Panc1 (cell line): ENCODE data around the gene THAP10. TPM values are rescaled to one million over a fixed set of nuclear protein-coding genes. Genes with fewer than 3 reads are reported as not detected.

Experiments
- ATAC-seq: fragments of 200-7000 bp; cut with Tn5 transposase; 2 replicates; pipeline ENCODE4 v1.9.1; 2020; ENCODE audit warnings: mild to moderate bottlenecking, moderate library complexity
- BruUV-seq: library from RNA; stranded (reverse); fragments of 400-500 nt; replicated peaks from 2 replicates; lab custom pipeline; 2021; lab: Mats Ljungman, UMichigan
- CTCF ChIA-PET: fragments of 300-600 bp; sonication (Branson Sonifier 250); formaldehyde crosslinking; loops from one replicate; lab custom pipeline; 2022; ENCODE audit warnings: antibody characterized with exemption; lab: Charles Lee
- POLR2A ChIA-PET: fragments of 300-600 bp; sonication (Branson Sonifier 250); formaldehyde crosslinking; loops from one replicate; lab custom pipeline; 2022; ENCODE audit warnings: antibody characterized with exemption; lab: Charles Lee
- DNase-seq: peaks from one replicate; pipeline ENCODE4 v3.0.0-alpha.2; 2010; ENCODE audit warnings: low read depth, low spot score
- H3K27ac ChIP-seq: 2 replicates; pipeline ENCODE4 v1.5.1; 2011; ENCODE audit warnings: mild to moderate bottlenecking, low read length, inconsistent platforms
- H3K27me3 ChIP-seq: fragments of 200-500 bp; sonication (Bioruptor generic); 2 replicates; pipeline ENCODE4 v1.6.0; 2014; ENCODE audit warnings: low read length, inconsistent platforms; ENCODE audit not compliant: control insufficient read depth, insufficient read depth
- H3K36me3 ChIP-seq: fragments of 200-500 bp; sonication (Bioruptor generic); 2 replicates; pipeline ENCODE4 v1.5.1; 2014; ENCODE audit warnings: inconsistent platforms, mild to moderate bottlenecking, low read length, moderate library complexity; ENCODE audit not compliant: control insufficient read depth, insufficient read depth
- H3K4me1 ChIP-seq: 2 replicates; pipeline ENCODE4 v1.5.1; 2011; ENCODE audit warnings: inconsistent platforms, mild to moderate bottlenecking, low read length, moderate library complexity; ENCODE audit not compliant: control insufficient read depth, insufficient read depth
- H3K4me3 ChIP-seq, 2 experiments: 2 replicates each; pipeline ENCODE4 v1.5.1; 2011 to 2012; ENCODE audit warnings: low read depth in 2 of 2, low read length in 2 of 2, mild to moderate bottlenecking in 2 of 2, inconsistent platforms in 1 of 2, moderate library complexity in 1 of 2
- H3K9me3 ChIP-seq: fragments of 200-500 bp; sonication (Bioruptor generic); 2 replicates; pipeline ENCODE4 v1.5.1; 2014; ENCODE audit warnings: low read depth, mild to moderate bottlenecking, inconsistent platforms, low read length, moderate library complexity; ENCODE audit not compliant: control insufficient read depth, insufficient read depth
- POLR2AphosphoS5 ChIP-seq: IDR thresholded peaks from 2 replicates; pipeline ENCODE4 v1.6.1; 2012; ENCODE audit warnings: mild to moderate bottlenecking, low read depth, low read length, moderate library complexity
- SIN3A ChIP-seq: IDR thresholded peaks from 2 replicates; pipeline ENCODE4 v1.6.1; 2012; ENCODE audit warnings: low read depth, mild to moderate bottlenecking, low read length, moderate library complexity, borderline replicate concordance; ENCODE audit not compliant: insufficient read depth
- TCF7L2 ChIP-seq: IDR thresholded peaks from 2 replicates; pipeline ENCODE4 v1.6.1; 2011; ENCODE audit warnings: mild to moderate bottlenecking, low read depth, low read length, inconsistent platforms
- in situ Hi-C: cut with HindIII; loops from 2 replicates; pipeline ENCODE4 v1.10.0; 2016; ENCODE audit warnings: low sequenced_read_pairs, low pct_unique_long_range_greater_than_20kb
- intact Hi-C: fragments of 100-400 bp; cut with micrococcal nuclease; formaldehyde crosslinking; loops from one replicate; pipeline ENCODE4 v1.10.0; 2022; ENCODE audit not compliant: unreplicated experiment
- total RNA-seq: library from RNA; stranded (reverse); gene quantifications from one replicate; pipeline ENCODE4 v1.2.1, GENCODE V29; 2021; ENCODE audit not compliant: unreplicated experiment
- TF ChIP-seq, protein P1 (sequence below), 2 experiments: IDR thresholded peaks; 2 replicates each; pipeline ENCODE4 v1.6.1; 2011 to 2012; ENCODE audit warnings: low read depth in 2 of 2, control low read depth in 1 of 2, low read length in 1 of 2, mild to moderate bottlenecking in 1 of 2, moderate library complexity in 1 of 2; ENCODE audit not compliant: insufficient read depth in 1 of 2
- TF ChIP-seq, protein P2 (sequence below): fragments of 450-650 bp; IDR thresholded peaks from 2 replicates; pipeline ENCODE4 v1.5.1; 2017; ENCODE audit warnings: mild to moderate bottlenecking

THAP10 gene
- total RNA-seq, 1 experiment from 2014 or later: 6.7 TPM

DNA sequence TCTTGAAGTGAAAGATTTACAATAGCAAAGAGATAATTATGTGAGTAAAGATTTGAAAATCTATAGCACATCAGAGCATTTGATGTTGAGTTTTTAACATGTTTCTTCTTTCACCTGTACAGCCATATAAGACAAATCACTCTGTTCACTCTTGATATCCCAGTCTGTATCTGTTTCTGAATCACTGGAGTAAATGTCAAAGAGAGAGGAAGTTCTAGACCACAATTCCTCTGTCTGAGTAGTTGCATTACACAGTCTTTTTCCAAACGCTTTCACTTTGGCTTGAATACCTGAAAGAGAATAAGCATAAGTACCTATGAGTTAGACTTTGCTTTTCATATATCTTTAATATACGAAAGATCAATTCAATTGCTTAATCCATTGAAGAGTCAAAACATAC is 9.9 kb downstream of the THAP10 start:
- H3K4me1 ChIP-seq: no peaks in the 10 kb centered on the region; the same call in 1 of the 2 replicates
- BruUV-seq: no TSS peak
- intact Hi-C loops: no loop called here
- no peaks in the 10 kb centered on the region for H3K9me3 ChIP-seq
- H3K27ac ChIP-seq: no peak overlapping the region
- POLR2A ChIA-PET: interaction anchor here (0.8 kb wide), 1 partner anchor 26 kb away, joined by 4 read pairs; no protein-coding TSS in a partner anchor
- H3K36me3 ChIP-seq: no peaks in the 10 kb centered on the region
- no peak for DNase-seq
- no peaks in the 10 kb centered on the region for H3K27me3 ChIP-seq
- no peak overlapping the region for H3K4me3 ChIP-seq
- no peak for TF ChIP-seq TCF7L2
- in situ Hi-C loops: no loop called here
- CTCF ChIA-PET: no interaction called here
- ATAC-seq: no peak

- Histone ChIP-seq H3K27ac (no peak overlapping the region), H3K9me3 (no peaks in the 10 kb centered on the region), H3K27me3 (no peaks in the 10 kb centered on the region), H3K4me3 (no peak overlapping the region), H3K36me3 (no peaks in the 10 kb centered on the region), H3K4me1 (peaks cover 5% of the 10 kb centered on the region; the same call in 1 of the 2 replicates)
- ChIA-PET CTCF (no interaction called here), POLR2A (interaction anchor here (0.6 kb wide), 1 partner anchor 11 kb away, joined by 3 read pairs; no protein-coding TSS in a partner anchor)
- in situ Hi-C loops (no loop called here), intact Hi-C loops (no loop called here)
- TF ChIP-seq POLR2AphosphoS5 (no peak), SIN3A (no peak), TCF7L2 (no peak)
- TF ChIP-seq, protein P1, sequence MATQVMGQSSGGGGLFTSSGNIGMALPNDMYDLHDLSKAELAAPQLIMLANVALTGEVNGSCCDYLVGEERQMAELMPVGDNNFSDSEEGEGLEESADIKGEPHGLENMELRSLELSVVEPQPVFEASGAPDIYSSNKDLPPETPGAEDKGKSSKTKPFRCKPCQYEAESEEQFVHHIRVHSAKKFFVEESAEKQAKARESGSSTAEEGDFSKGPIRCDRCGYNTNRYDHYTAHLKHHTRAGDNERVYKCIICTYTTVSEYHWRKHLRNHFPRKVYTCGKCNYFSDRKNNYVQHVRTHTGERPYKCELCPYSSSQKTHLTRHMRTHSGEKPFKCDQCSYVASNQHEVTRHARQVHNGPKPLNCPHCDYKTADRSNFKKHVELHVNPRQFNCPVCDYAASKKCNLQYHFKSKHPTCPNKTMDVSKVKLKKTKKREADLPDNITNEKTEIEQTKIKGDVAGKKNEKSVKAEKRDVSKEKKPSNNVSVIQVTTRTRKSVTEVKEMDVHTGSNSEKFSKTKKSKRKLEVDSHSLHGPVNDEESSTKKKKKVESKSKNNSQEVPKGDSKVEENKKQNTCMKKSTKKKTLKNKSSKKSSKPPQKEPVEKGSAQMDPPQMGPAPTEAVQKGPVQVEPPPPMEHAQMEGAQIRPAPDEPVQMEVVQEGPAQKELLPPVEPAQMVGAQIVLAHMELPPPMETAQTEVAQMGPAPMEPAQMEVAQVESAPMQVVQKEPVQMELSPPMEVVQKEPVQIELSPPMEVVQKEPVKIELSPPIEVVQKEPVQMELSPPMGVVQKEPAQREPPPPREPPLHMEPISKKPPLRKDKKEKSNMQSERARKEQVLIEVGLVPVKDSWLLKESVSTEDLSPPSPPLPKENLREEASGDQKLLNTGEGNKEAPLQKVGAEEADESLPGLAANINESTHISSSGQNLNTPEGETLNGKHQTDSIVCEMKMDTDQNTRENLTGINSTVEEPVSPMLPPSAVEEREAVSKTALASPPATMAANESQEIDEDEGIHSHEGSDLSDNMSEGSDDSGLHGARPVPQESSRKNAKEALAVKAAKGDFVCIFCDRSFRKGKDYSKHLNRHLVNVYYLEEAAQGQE (IDR thresholded peaks at IDR 0.05; ENCODE audit: insufficient read depth in 1 of 2, low read depth in 2 of 2, low read length in 1 of 2): no peak
- TF ChIP-seq, protein P2, sequence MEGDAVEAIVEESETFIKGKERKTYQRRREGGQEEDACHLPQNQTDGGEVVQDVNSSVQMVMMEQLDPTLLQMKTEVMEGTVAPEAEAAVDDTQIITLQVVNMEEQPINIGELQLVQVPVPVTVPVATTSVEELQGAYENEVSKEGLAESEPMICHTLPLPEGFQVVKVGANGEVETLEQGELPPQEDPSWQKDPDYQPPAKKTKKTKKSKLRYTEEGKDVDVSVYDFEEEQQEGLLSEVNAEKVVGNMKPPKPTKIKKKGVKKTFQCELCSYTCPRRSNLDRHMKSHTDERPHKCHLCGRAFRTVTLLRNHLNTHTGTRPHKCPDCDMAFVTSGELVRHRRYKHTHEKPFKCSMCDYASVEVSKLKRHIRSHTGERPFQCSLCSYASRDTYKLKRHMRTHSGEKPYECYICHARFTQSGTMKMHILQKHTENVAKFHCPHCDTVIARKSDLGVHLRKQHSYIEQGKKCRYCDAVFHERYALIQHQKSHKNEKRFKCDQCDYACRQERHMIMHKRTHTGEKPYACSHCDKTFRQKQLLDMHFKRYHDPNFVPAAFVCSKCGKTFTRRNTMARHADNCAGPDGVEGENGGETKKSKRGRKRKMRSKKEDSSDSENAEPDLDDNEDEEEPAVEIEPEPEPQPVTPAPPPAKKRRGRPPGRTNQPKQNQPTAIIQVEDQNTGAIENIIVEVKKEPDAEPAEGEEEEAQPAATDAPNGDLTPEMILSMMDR: no peak
- BruUV-seq: no TSS peak
- DNase-seq (no peak), ATAC-seq (no peak)
These were observed 11.5 kb downstream of the THAP10 start for GRCh38 chr15:70880781-70881180.

DNA sequence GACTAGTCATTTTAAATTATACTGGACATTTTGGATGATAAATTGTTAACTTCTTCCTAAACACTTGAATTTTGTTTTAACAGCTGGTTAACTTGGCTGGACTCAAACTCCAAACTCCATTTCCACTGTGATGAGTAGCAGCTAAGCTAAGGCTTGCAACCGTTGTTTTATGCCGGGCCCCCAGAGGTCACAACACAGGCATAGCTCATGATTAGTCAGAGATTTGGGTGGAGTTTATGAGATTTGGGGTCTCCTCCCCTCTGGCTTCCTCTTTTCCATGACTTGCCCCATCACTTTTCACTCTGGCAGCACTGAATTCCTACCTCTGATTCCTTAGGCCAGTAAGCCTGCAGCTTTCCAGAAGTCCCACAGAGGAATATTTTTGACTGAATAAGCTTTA is 12.8 kb downstream of the THAP10 start:
- CTCF ChIA-PET: no interaction called here

More for the DNA sequence above, 12.8 kb downstream of the THAP10 start:
- TF ChIP-seq TCF7L2: no peak
- TF ChIP-seq, protein P1 (IDR thresholded peaks at IDR 0.05; ENCODE audit: insufficient read depth in 1 of 2, low read depth in 2 of 2, low read length in 1 of 2): no peak
- TF ChIP-seq, protein P2: no peak
- TF ChIP-seq POLR2AphosphoS5: no peak
- TF ChIP-seq SIN3A: no peak
- no peak for ATAC-seq
- intact Hi-C loops (no loop called here), in situ Hi-C loops (no loop called here)
- Histone ChIP-seq H3K36me3 (no peaks in the 10 kb centered on the region), H3K9me3 (no peaks in the 10 kb centered on the region), H3K27ac (no peak overlapping the region), H3K4me3 (no peak overlapping the region), H3K4me1 (peaks cover 9% of the 10 kb centered on the region; the same call in 1 of the 2 replicates), H3K27me3 (no peaks in the 10 kb centered on the region)
- POLR2A ChIA-PET: no interaction called here
- BruUV-seq: no TSS peak
- no peak for DNase-seq
